Spleen (tissue), 11 donors: ENCODE measurements around the gene ADAMTS3. TPM values are rescaled to one million over a fixed set of nuclear protein-coding genes. Genes with fewer than 3 reads are reported as not detected.

Source experiments
- DNase-seq: peaks from one replicate; pipeline ENCODE4 v3.0.0-alpha.2; 2020
- H3K27ac ChIP-seq, 8 donors: fragments of 200-600 bp; sonication (generic) in 7 of 8; 1 replicate in 4 of 8; 2 replicates in 4 of 8; pipeline versions ENCODE4 v1.5.0 to v1.8.0; 2016 to 2021; ENCODE audit warnings: inconsistent platforms in 4 of 8, mild to moderate bottlenecking in 4 of 8, moderate library complexity in 1 of 8
- H3K27me3 ChIP-seq, 7 donors: fragments of 200-600 bp; sonication (generic) in 6 of 7; replicated peaks in 1 of 7; 1 replicate in 4 of 7; 2 replicates in 3 of 7; pipeline versions ENCODE4 v1.5.0 to v1.8.0; 2016 to 2021; ENCODE audit warnings: inconsistent platforms in 3 of 7, mild to moderate bottlenecking in 1 of 7
- H3K36me3 ChIP-seq, 6 donors: fragments of 200-600 bp; sonication (generic) in 5 of 6; 1 replicate in 4 of 6; 2 replicates in 2 of 6; pipeline versions ENCODE4 v1.5.0 to v1.8.0; 2016 to 2021; ENCODE audit warnings: inconsistent platforms in 2 of 6
- H3K4me1 ChIP-seq, 6 donors: fragments of 200-600 bp; sonication (generic) in 5 of 6; 1 replicate in 3 of 6; 2 replicates in 3 of 6; pipeline versions ENCODE4 v1.5.0 to v1.8.0; 2016 to 2021; ENCODE audit warnings: inconsistent platforms in 3 of 6
- H3K4me3 ChIP-seq, 8 donors: fragments of 200-600 bp; sonication (generic) in 7 of 8; 1 replicate in 4 of 8; 2 replicates in 4 of 8; pipeline versions ENCODE4 v1.5.0 to v1.8.0; 2016 to 2021; ENCODE audit warnings: inconsistent platforms in 4 of 8, mild to moderate bottlenecking in 4 of 8, moderate library complexity in 2 of 8
- H3K9me3 ChIP-seq, 8 donors: fragments of 200-600 bp; sonication (generic) in 7 of 8; 1 replicate in 4 of 8; 2 replicates in 4 of 8; pipeline versions ENCODE4 v1.5.0 to v1.8.0; 2016 to 2021; ENCODE audit warnings: inconsistent platforms in 4 of 8
- POLR2A ChIP-seq, 3 donors: fragments of 450-650 bp; IDR thresholded peaks; one replicate each; pipeline ENCODE4 v1.5.1; 2017; ENCODE audit warnings: antibody characterized with exemption in 3 of 3, mild to moderate bottlenecking in 1 of 3
- POLR2AphosphoS5 ChIP-seq, 3 donors: sonication (generic); formaldehyde crosslinking; IDR thresholded peaks; one replicate each; pipeline ENCODE4 v1.5.1; 2017; ENCODE audit warnings: antibody characterized with exemption in 3 of 3
- WGBS, 5 donors: extraction: QIAGEN DNeasy Blood & Tissue Kit in 3 of 5; methylation state at CpG; one replicate each; pipeline versions ENCODE4 v1.1.5 to v1.1.7; 2013 to 2018; 5-methylcytosine and 5-hydroxymethylcytosine counted together
- intact Hi-C: fragments of 100-400 bp; cut with DNase I; formaldehyde crosslinking; loops from one replicate; pipeline ENCODE4 v1.15.0; 2023; ENCODE audit warnings: low total_unique reads
- polyA plus RNA-seq, 3 donors: library from polyadenylated mRNA; stranded (reverse); fragments of 200-250 nt; gene quantifications; one replicate each; pipeline ENCODE4 v1.2.1, GENCODE V29; 2013
- total RNA-seq, 7 donors: library from RNA; depleted of rRNA in 3 of 7; stranded (reverse); fragments of >200 nt in 3 of 7; fragmentation: NEBNext Ultra II Directional in 4 of 7; extraction: Animal tissue kit (Norgen Biotek cat#: 25700) in 4 of 7; gene quantifications; one replicate each; pipeline versions ENCODE4 v1.1.0 to v1.2.1, GENCODE V29; 2016 to 2021
- TF ChIP-seq, protein P1 (sequence below), 11 experiments: fragments of 200-600 bp in 7 of 11; fragments of 450-650 bp in 4 of 11; sonication (generic) in 4 of 11; IDR thresholded peaks in 8 of 11; conservative IDR thresholded peaks in 3 of 11; 1 replicate in 7 of 11; 2 replicates in 4 of 11; pipeline versions ENCODE4 v1.4.0 to v1.8.0; 2016 to 2021; ENCODE audit warnings: antibody characterized with exemption in 11 of 11, inconsistent platforms in 4 of 11, mild to moderate bottlenecking in 1 of 11
- donor health status: healthy with polysubstance abuse.
- donor health status: DM: no; HTN: no; CAD: no; lungs with moderate emphysema.
- donor health status: DM: no; HTN: no; CAD: no.
- donor health status: Bipolar disorder and iron deficiency.
- donor health status: healthy.
- donor health status: DM: no; HTN: no; CAD: no.
- donor health status: DM: yes; HTN: yes; CAD: no.

ADAMTS3 gene
- total and polyA plus RNA-seq, 10 donors: 0.15 to 2.6 (median 0.66) TPM

DNA sequence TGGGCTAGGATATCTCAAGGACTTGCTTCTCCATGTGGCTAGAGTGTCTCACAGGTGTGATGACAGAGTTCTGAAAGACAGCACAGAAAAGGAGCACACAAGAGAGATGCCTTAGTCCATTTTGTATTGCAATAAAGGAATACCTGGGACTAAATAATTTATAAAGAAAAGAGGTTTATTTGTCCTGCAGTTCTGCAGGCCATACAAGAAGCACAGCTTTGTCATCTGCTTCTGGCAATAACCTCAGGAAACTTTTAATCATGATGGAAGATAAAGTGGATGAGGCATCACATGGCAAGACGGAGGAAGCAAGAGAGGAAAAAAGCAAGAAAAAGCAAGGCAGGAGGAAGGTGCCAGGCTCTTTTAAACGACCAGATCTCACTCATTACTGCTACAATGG, 126.9 kb downstream of the ADAMTS3 start:
- no peak overlapping the region for H3K27ac ChIP-seq
- DNase-seq: no peak
- 52 to 65% (median 57%) methylated on average over 2 of the region's 2 CpGs for WGBS, 5 donors
- no peaks in the 10 kb centered on the region for H3K4me1 ChIP-seq
- intact Hi-C loops: no loop called here
- no peaks in the 10 kb centered on the region for H3K36me3 ChIP-seq
- no peaks in the 10 kb centered on the region for H3K27me3 ChIP-seq
- H3K9me3 ChIP-seq: no peaks in the 10 kb centered on the region
- H3K4me3 ChIP-seq: no peak overlapping the region
- TF ChIP-seq POLR2AphosphoS5 (IDR thresholded peaks at IDR 0.05) (no peak), POLR2A (IDR thresholded peaks at IDR 0.05) (no peak)
- TF ChIP-seq, protein P1, sequence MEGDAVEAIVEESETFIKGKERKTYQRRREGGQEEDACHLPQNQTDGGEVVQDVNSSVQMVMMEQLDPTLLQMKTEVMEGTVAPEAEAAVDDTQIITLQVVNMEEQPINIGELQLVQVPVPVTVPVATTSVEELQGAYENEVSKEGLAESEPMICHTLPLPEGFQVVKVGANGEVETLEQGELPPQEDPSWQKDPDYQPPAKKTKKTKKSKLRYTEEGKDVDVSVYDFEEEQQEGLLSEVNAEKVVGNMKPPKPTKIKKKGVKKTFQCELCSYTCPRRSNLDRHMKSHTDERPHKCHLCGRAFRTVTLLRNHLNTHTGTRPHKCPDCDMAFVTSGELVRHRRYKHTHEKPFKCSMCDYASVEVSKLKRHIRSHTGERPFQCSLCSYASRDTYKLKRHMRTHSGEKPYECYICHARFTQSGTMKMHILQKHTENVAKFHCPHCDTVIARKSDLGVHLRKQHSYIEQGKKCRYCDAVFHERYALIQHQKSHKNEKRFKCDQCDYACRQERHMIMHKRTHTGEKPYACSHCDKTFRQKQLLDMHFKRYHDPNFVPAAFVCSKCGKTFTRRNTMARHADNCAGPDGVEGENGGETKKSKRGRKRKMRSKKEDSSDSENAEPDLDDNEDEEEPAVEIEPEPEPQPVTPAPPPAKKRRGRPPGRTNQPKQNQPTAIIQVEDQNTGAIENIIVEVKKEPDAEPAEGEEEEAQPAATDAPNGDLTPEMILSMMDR (IDR thresholded peaks at IDR 0.05 in 8 of 11, conservative IDR thresholded peaks at IDR 0.05 in 3 of 11): no peak

DNA sequence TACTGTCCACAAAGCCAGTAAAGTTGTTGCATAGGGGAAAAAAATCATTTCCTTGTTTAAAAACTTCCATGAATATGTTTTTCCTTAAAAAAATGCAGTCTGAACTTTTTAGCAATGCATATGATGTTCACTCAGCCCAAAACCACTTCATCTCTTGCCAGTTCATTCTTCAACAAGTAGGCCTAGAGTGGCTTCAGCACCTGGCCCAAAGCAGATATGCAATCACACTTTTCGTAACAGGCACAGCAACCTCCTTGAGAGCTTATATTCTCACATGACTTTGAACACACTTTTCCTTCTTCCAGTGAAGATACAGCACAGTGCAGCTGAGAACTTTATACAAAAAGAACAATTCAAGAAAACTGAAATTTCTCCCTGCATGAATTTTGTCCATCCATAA, 128.6 kb downstream of the ADAMTS3 start:
- Histone ChIP-seq H3K4me1 (no peaks in the 10 kb centered on the region), H3K9me3 (no peaks in the 10 kb centered on the region), H3K27ac (no peak overlapping the region), H3K27me3 (no peaks in the 10 kb centered on the region), H3K4me3 (no peak overlapping the region), H3K36me3 (no peaks in the 10 kb centered on the region)
- 84 to 96% (median 92%) methylated on average over 1 of the region's 1 CpG for WGBS, 5 donors
- intact Hi-C loops: no loop called here
- TF ChIP-seq POLR2A (IDR thresholded peaks at IDR 0.05): no peak
- TF ChIP-seq, protein P1 (IDR thresholded peaks at IDR 0.05 in 8 of 11, conservative IDR thresholded peaks at IDR 0.05 in 3 of 11): no peak
- no peak for TF ChIP-seq POLR2AphosphoS5 (IDR thresholded peaks at IDR 0.05)
- DNase-seq: no peak

DNA sequence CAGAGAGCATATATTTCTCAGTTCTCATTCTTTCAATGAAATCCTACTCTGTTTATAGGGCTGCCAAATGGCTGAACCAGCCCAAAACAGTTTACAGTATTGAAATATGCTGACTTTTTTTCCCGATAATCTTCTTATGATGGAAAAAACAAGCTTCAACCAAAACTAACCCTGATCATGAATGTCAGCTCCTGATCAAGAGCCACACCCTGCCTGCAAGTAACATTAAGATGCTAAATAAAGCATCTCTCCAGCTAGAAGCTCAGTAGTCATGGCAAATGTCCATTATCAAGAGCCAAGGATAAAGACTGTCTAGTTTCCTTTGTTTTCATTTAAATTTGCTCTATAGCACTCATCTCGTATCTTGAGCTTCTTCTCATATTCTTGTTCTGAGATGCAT, 136.0 kb downstream of the ADAMTS3 start:
- Histone ChIP-seq H3K27ac (no peak overlapping the region), H3K4me3 (no peak overlapping the region), H3K9me3 (no peaks in the 10 kb centered on the region), H3K27me3 (no peaks in the 10 kb centered on the region), H3K36me3 (no peaks in the 10 kb centered on the region), H3K4me1 (no peaks in the 10 kb centered on the region)
- no peak for TF ChIP-seq POLR2A (IDR thresholded peaks at IDR 0.05)
- intact Hi-C loops: no loop called here
- no peak for DNase-seq
- 82 to 87% (median 85%) methylated on average over 2 of the region's 2 CpGs for WGBS, 5 donors

DNA sequence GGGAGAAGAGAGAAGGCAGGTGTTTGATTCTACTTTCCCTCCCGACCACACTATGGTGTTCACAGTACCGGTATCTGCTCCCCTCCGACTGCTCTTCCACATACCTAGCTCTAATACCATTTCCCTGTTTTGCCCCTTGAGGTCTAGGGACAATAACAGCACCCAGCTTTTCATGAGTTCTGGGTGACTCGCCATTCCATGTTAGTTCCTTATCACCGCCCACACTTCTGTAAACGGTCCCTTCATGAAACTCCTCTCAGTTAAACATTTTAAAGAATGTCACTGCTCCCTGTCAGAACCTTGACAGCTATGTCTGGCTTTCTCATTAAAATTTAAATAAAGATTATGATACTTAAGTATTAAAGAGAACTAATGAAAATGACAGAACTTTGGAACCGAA, 136.7 kb downstream of the ADAMTS3 start:
- H3K36me3 ChIP-seq: no peaks in the 10 kb centered on the region
- H3K9me3 ChIP-seq: no peaks in the 10 kb centered on the region
- TF ChIP-seq POLR2AphosphoS5 (IDR thresholded peaks at IDR 0.05): no peak
- TF ChIP-seq, protein P1 (IDR thresholded peaks at IDR 0.05 in 8 of 11, conservative IDR thresholded peaks at IDR 0.05 in 3 of 11): no peak
- TF ChIP-seq POLR2A (IDR thresholded peaks at IDR 0.05): no peak
- H3K27me3 ChIP-seq: no peaks in the 10 kb centered on the region
- H3K4me1 ChIP-seq: no peaks in the 10 kb centered on the region
- WGBS, 5 donors: 85 to 92% (median 89%) methylated on average over 7 of the region's 7 CpGs
- no peak overlapping the region for H3K27ac ChIP-seq
- intact Hi-C loops: no loop called here
- no peak for DNase-seq
- H3K4me3 ChIP-seq: no peak overlapping the region

DNA sequence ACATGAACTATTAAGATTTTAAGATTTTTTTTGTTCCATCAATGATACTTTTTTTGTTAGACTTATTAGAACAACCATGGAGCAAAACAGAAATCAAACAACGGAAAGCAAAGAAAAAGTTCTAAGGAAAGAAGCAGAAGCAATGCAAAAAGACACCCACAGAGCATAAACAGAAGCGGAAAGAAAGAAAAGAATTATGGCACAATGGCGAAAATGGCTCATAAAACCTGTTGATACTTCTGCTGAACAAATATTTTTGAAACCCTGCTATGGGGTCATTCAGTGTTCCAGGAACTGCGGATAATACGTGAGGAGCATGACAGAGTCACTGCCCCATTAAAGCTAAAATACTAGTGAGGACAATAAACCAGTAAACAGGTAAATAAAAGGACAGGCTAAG, 138.0 kb downstream of the ADAMTS3 start:
- TF ChIP-seq, protein P1 (IDR thresholded peaks at IDR 0.05 in 8 of 11, conservative IDR thresholded peaks at IDR 0.05 in 3 of 11): no peak
- TF ChIP-seq POLR2A (IDR thresholded peaks at IDR 0.05): no peak
- no peaks in the 10 kb centered on the region for H3K27me3 ChIP-seq
- intact Hi-C loops: no loop called here
- 86 to 97% (median 88%) methylated on average over 5 of the region's 5 CpGs for WGBS, 5 donors
- no peaks in the 10 kb centered on the region for H3K9me3 ChIP-seq
- H3K4me1 ChIP-seq: no peaks in the 10 kb centered on the region
- H3K4me3 ChIP-seq: no peak overlapping the region
- H3K27ac ChIP-seq: no peak overlapping the region
- no peaks in the 10 kb centered on the region for H3K36me3 ChIP-seq
- no peak for DNase-seq
